NCI-H2081 treated with DMSO at 0.1 percent for 48 hours (cell line): Measurements from ENCODE around the gene RIN3.

Source experiments
- DNase-seq: peaks from one replicate; lab custom pipeline; 2025; lab: John Stamatoyannopoulos, UW

The RIN3 gene

GRCh38 chr14:92724516-92725340, 211.1 kb downstream of the RIN3 start:
- no peak for DNase-seq

GRCh38 chr14:92726135-92726932, 212.8 kb downstream of the RIN3 start:
- no peak for DNase-seq

- no peak for DNase-seq
Measured at GRCh38 chr14:92726933-92727262, 213.3 kb downstream of the RIN3 start.

GRCh38 chr14:92728759-92729364, 215.3 kb downstream of the RIN3 start:
- no peak for DNase-seq

- DNase-seq = no peak
Measured at GRCh38 chr14:92729634-92730358, 216.2 kb downstream of the RIN3 start.

- no peak for DNase-seq
Measured at GRCh38 chr14:92731622-92732115, 218.1 kb downstream of the RIN3 start.

GRCh38 chr14:92733007-92733406, 219.4 kb downstream of the RIN3 start:
- no peak for DNase-seq

GRCh38 chr14:92734618-92735017, 221.0 kb downstream of the RIN3 start:
- DNase-seq = no peak

- no peak for DNase-seq
Measured at GRCh38 chr14:92735344-92735743, 221.8 kb downstream of the RIN3 start.

- no peak for DNase-seq
Measured at GRCh38 chr14:92737206-92737605, 223.6 kb downstream of the RIN3 start.

- DNase-seq = no peak
Measured at GRCh38 chr14:92737619-92738188, 224.1 kb downstream of the RIN3 start.
